ENCODE results near the gene OPALIN. TPM values are rescaled to one million over a fixed set of nuclear protein-coding genes. Genes with fewer than 3 reads are reported as not detected.

The OPALIN gene
- total and polyA plus RNA-seq, 12 donors = not detected

GRCh38 chr10:96324447-96324846 is 34.4 kb downstream of the OPALIN start:
- intact Hi-C loops (cut with DNase I) = no loop called here
- DNase-seq (no peak), ATAC-seq (no peak)
- Histone ChIP-seq H3K27me3 (peaks cover 0 to 17% (median 7%) of the 10 kb centered on the region in 7 donors), H3K4me3 (no peak overlapping the region), H3K27ac (no peak overlapping the region), H3K36me3 (no peaks in the 10 kb centered on the region), H3K9me3 (no peaks in the 10 kb centered on the region), H3K4me1 (no peaks in the 10 kb centered on the region)
- no peak for TF ChIP-seq CTCF (IDR thresholded peaks at IDR 0.05)
- 58 to 70% methylated on average over 2 of the region's 2 CpGs for whole genome bisulfite sequencing, 2 donors

DNA sequence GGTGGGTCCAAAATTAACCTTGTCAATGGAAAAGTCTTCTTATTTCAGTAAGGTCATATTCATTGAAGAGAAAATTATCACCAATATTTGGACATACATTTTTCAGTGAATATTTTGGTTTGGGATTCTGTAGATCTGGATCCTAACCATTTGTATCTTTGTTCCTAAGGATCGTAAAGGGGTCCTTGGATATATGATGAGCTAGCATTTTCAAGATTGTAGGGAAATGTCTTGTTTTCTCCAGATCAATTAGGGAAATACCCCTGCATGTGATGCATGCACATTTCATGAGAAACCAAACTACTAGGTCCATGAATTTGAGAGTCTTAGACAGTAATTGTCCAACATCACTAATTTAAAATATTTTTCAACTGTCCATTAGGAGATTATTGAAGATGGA is 36.5 kb downstream of the OPALIN start:
- 86 to 90% methylated on average over 1 of the region's 1 CpG for WGBS, 2 donors

GRCh38 chr10:96321822-96322221 is 37.0 kb downstream of the OPALIN start:
- 48 to 49% methylated on average over 5 of the region's 5 CpGs for WGBS, 2 donors
- Histone ChIP-seq H3K36me3 (no peaks in the 10 kb centered on the region), H3K27ac (no peak overlapping the region), H3K4me1 (no peaks in the 10 kb centered on the region), H3K9me3 (no peaks in the 10 kb centered on the region), H3K4me3 (no peak overlapping the region), H3K27me3 (peaks cover 0 to 17% (median 4%) of the 10 kb centered on the region in 7 donors)
- TF ChIP-seq CTCF (IDR thresholded peaks at IDR 0.05) = no peak
- intact Hi-C loops (cut with DNase I) = no loop called here
- ATAC-seq (no peak), DNase-seq (no peak)

More for the DNA sequence above, 36.5 kb downstream of the OPALIN start:
- DNase-seq (no peak), ATAC-seq (no peak)
- H3K4me1 ChIP-seq = no peaks in the 10 kb centered on the region
- no peaks in the 10 kb centered on the region for H3K36me3 ChIP-seq
- no peak for TF ChIP-seq CTCF (IDR thresholded peaks at IDR 0.05)
- no peak overlapping the region for H3K27ac ChIP-seq
- H3K27me3 ChIP-seq = peaks cover 0 to 17% (median 4%) of the 10 kb centered on the region in 7 donors
- intact Hi-C loops (cut with DNase I) = no loop called here
- H3K9me3 ChIP-seq = no peaks in the 10 kb centered on the region
- no peak overlapping the region for H3K4me3 ChIP-seq

- Histone ChIP-seq H3K4me1 (no peaks in the 10 kb centered on the region), H3K9me3 (no peaks in the 10 kb centered on the region), H3K36me3 (no peaks in the 10 kb centered on the region), H3K27me3 (peaks cover 0 to 20% (median 0%) of the 10 kb centered on the region in 7 donors), H3K27ac (no peak overlapping the region), H3K4me3 (no peak overlapping the region)
- TF ChIP-seq CTCF (IDR thresholded peaks at IDR 0.05) = no peak
- no peak for ATAC-seq
- DNase-seq = no peak
- 38 to 41% methylated on average over 3 of the region's 3 CpGs for WGBS, 2 donors
- intact Hi-C loops (cut with DNase I) = no loop called here
Measured at GRCh38 chr10:96319754-96320474, 38.9 kb downstream of the OPALIN start.

All from heart right ventricle (tissue), 16 donors.